ENCODE data around the gene SHTN1.

The SHTN1 gene

DNA sequence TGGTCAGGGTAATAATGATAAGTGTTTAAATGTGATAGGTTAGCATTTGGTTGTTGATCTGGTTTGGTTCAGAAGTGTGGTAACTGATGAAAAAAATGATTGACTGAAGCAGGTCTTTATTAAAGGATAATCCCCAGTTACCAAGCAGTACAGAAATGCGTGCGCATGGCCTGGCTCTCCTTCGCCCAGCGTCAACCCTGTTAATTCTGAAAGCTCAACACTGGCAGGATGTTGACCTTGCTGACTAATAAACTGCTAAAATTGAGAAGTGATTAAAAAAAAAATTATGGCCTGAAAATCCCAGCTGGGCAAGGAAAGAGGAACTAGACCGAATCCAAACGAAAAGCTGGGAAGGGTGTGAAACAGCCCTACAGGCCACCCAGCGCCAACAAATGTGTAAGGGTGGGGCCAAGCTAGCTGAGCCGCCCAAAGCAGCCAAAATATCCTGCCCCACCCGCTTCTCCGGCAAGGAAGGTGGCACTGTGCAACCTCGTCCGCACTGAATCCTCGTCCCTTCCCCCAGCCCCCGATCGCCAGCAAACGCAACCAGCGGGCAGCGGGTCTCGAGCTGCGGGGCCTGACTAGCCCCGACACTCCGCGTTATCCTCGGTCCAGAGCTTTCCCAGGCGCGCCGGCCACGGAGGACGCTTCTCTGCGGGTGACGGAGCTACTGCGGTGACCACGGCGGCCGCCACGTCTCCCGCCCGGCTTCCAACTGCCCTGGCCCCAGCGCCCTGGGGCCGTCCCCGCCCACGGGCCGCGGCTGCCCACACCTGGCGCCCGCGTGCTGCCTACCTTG lies 561 bp downstream of the SHTN1 start:
- TF ChIP-seq, protein P1, sequence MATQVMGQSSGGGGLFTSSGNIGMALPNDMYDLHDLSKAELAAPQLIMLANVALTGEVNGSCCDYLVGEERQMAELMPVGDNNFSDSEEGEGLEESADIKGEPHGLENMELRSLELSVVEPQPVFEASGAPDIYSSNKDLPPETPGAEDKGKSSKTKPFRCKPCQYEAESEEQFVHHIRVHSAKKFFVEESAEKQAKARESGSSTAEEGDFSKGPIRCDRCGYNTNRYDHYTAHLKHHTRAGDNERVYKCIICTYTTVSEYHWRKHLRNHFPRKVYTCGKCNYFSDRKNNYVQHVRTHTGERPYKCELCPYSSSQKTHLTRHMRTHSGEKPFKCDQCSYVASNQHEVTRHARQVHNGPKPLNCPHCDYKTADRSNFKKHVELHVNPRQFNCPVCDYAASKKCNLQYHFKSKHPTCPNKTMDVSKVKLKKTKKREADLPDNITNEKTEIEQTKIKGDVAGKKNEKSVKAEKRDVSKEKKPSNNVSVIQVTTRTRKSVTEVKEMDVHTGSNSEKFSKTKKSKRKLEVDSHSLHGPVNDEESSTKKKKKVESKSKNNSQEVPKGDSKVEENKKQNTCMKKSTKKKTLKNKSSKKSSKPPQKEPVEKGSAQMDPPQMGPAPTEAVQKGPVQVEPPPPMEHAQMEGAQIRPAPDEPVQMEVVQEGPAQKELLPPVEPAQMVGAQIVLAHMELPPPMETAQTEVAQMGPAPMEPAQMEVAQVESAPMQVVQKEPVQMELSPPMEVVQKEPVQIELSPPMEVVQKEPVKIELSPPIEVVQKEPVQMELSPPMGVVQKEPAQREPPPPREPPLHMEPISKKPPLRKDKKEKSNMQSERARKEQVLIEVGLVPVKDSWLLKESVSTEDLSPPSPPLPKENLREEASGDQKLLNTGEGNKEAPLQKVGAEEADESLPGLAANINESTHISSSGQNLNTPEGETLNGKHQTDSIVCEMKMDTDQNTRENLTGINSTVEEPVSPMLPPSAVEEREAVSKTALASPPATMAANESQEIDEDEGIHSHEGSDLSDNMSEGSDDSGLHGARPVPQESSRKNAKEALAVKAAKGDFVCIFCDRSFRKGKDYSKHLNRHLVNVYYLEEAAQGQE (IDR thresholded peaks at IDR 0.05; ENCODE audit: low read depth), result no peak
- no peak for TF ChIP-seq NFIC (IDR thresholded peaks at IDR 0.05)
- no peak; the same call in 1 of the 2 replicates for TF ChIP-seq CEBPB (IDR thresholded peaks at IDR 0.05)
- peak; percentile 31; the same call in 1 of the 2 replicates for TF ChIP-seq RAD21 (IDR thresholded peaks at IDR 0.05; ENCODE audit: low read depth)
- TF ChIP-seq TEAD4 (IDR thresholded peaks at IDR 0.05), result 0 out of 2 replicates have a peak, but pooled peaks have one; percentile 13
- peak; percentile 70; the same call in 1 of the 2 replicates for TF ChIP-seq EP300 (IDR thresholded peaks at IDR 0.05; ENCODE audit: borderline replicate concordance)
- peak; percentile 80 for TF ChIP-seq EGR1 (IDR thresholded peaks at IDR 0.05)
- peak; percentile 75; the same call in 1 of the 2 replicates for TF ChIP-seq YY1 (IDR thresholded peaks at IDR 0.05; ENCODE audit: low read depth)

DNA sequence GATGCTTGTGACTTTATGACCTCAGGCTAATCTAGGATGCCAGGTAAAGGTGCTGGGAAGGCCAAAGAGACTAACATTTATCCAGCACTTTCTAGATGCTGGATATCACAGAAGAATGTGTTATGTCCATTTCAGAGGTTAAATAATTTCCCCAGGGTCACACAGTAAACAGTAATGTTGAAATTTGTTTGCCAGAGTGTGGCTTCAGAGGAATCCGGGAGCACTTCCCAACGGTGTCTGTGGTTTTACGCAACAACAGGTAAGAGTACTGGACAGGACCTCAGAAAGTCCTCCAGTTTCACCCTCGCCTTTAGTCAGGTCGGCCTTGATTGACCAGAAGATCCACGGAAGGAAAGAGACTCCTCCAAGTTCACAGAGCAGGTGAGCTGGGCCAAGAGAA lies 1.7 kb downstream of the SHTN1 start:
- TF ChIP-seq CREB1 (IDR thresholded peaks at IDR 0.05; ENCODE audit: low read depth) (no peak), TCF12 (IDR thresholded peaks at IDR 0.05; ENCODE audit: low read depth) (no peak), CEBPB (IDR thresholded peaks at IDR 0.05) (0 out of 2 replicates have a peak, but pooled peaks have one; percentile 20), YY1 (IDR thresholded peaks at IDR 0.05; ENCODE audit: low read depth) (no peak), FOXM1 (IDR thresholded peaks at IDR 0.05; ENCODE audit: borderline replicate concordance, low read depth) (no peak), NFIC (IDR thresholded peaks at IDR 0.05) (no peak), EP300 (IDR thresholded peaks at IDR 0.05; ENCODE audit: borderline replicate concordance) (no peak)
- TF ChIP-seq, protein P2, sequence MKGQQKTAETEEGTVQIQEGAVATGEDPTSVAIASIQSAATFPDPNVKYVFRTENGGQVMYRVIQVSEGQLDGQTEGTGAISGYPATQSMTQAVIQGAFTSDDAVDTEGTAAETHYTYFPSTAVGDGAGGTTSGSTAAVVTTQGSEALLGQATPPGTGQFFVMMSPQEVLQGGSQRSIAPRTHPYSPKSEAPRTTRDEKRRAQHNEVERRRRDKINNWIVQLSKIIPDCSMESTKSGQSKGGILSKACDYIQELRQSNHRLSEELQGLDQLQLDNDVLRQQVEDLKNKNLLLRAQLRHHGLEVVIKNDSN (IDR thresholded peaks at IDR 0.05), result no peak

DNA sequence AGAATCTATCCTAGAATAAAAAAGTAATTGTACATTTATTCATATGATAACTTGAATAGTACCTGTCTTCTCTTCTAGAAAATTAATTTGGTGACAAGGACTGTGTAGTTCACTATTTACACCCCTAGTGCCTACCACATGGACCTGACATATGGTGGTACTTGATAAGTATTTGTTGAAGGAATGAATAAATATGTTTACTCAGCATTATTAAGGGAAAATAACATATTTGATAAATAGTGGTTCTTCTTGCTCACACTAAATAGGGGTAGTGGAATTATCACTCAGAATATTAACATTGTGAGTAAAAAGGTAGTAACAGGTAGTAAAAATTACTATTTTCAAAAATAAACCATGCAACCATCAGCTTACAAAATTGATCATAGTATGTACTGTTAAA lies 2.8 kb downstream of the SHTN1 start:
- TF ChIP-seq EGR1 (IDR thresholded peaks at IDR 0.05), result no peak
- TF ChIP-seq, protein P1 (IDR thresholded peaks at IDR 0.05; ENCODE audit: low read depth), result no peak
- TF ChIP-seq, protein P3, sequence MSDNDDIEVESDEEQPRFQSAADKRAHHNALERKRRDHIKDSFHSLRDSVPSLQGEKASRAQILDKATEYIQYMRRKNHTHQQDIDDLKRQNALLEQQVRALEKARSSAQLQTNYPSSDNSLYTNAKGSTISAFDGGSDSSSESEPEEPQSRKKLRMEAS (IDR thresholded peaks at IDR 0.05), result no peak
- no peak for TF ChIP-seq FOXM1 (IDR thresholded peaks at IDR 0.05; ENCODE audit: borderline replicate concordance, low read depth)
- TF ChIP-seq TEAD4 (IDR thresholded peaks at IDR 0.05), result no peak
- TF ChIP-seq NFIC (IDR thresholded peaks at IDR 0.05), result no peak
- TF ChIP-seq RAD21 (IDR thresholded peaks at IDR 0.05; ENCODE audit: low read depth), result no peak
- TF ChIP-seq EP300 (IDR thresholded peaks at IDR 0.05; ENCODE audit: borderline replicate concordance), result no peak
- TF ChIP-seq TCF12 (IDR thresholded peaks at IDR 0.05; ENCODE audit: low read depth), result no peak
- TF ChIP-seq TAF1 (IDR thresholded peaks at IDR 0.05; ENCODE audit: low read depth), result no peak
- TF ChIP-seq, protein P2 (IDR thresholded peaks at IDR 0.05), result no peak
- TF ChIP-seq CEBPB (IDR thresholded peaks at IDR 0.05), result no peak
- no peak for TF ChIP-seq CREB1 (IDR thresholded peaks at IDR 0.05; ENCODE audit: low read depth)

DNA sequence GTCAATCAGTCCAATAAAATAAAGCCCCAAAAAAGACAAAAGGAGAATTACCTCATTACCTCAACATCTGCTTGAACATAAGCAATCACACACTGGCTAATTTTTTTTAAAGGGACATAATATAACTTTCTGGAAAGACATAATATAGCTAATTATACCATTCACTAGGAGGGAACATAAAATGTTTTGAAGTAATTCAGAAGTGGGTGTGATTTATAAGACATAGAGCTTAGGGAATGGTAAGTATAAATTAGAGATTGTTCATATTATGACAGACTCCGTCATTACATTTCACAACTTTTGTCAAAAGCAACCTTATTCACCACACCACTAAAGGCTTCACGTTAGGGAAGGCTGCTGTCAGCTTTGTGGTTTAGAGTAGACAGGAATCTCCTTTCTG lies 3.8 kb downstream of the SHTN1 start:
- TF ChIP-seq TAF1 (IDR thresholded peaks at IDR 0.05; ENCODE audit: low read depth) (no peak), TEAD4 (IDR thresholded peaks at IDR 0.05) (no peak), ZBTB7A (IDR thresholded peaks at IDR 0.05; ENCODE audit: low read depth) (no peak), TCF12 (IDR thresholded peaks at IDR 0.05; ENCODE audit: low read depth) (no peak), YY1 (IDR thresholded peaks at IDR 0.05; ENCODE audit: low read depth) (no peak), RAD21 (IDR thresholded peaks at IDR 0.05; ENCODE audit: low read depth) (no peak), EP300 (IDR thresholded peaks at IDR 0.05; ENCODE audit: borderline replicate concordance) (no peak), CEBPB (IDR thresholded peaks at IDR 0.05) (no peak), CREB1 (IDR thresholded peaks at IDR 0.05; ENCODE audit: low read depth) (no peak), FOXM1 (IDR thresholded peaks at IDR 0.05; ENCODE audit: borderline replicate concordance, low read depth) (no peak), NFIC (IDR thresholded peaks at IDR 0.05) (no peak), EGR1 (IDR thresholded peaks at IDR 0.05) (no peak)
- TF ChIP-seq, protein P3 (IDR thresholded peaks at IDR 0.05), result no peak
- TF ChIP-seq, protein P2 (IDR thresholded peaks at IDR 0.05), result no peak
- TF ChIP-seq, protein P1 (IDR thresholded peaks at IDR 0.05; ENCODE audit: low read depth), result no peak
